GM18508 (cell line): ENCODE data around the gene CNGA4.

Source experiments
- ATAC-seq: cut with Tn5 transposase; IDR thresholded peaks from one replicate; pipeline ENCODE4 v1.9.1; 2021; ENCODE audit warnings: moderate number of reproducible peaks; ENCODE audit not compliant: insufficient read depth, unreplicated experiment

Gene CNGA4, protein sequence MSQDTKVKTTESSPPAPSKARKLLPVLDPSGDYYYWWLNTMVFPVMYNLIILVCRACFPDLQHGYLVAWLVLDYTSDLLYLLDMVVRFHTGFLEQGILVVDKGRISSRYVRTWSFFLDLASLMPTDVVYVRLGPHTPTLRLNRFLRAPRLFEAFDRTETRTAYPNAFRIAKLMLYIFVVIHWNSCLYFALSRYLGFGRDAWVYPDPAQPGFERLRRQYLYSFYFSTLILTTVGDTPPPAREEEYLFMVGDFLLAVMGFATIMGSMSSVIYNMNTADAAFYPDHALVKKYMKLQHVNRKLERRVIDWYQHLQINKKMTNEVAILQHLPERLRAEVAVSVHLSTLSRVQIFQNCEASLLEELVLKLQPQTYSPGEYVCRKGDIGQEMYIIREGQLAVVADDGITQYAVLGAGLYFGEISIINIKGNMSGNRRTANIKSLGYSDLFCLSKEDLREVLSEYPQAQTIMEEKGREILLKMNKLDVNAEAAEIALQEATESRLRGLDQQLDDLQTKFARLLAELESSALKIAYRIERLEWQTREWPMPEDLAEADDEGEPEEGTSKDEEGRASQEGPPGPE

DNA sequence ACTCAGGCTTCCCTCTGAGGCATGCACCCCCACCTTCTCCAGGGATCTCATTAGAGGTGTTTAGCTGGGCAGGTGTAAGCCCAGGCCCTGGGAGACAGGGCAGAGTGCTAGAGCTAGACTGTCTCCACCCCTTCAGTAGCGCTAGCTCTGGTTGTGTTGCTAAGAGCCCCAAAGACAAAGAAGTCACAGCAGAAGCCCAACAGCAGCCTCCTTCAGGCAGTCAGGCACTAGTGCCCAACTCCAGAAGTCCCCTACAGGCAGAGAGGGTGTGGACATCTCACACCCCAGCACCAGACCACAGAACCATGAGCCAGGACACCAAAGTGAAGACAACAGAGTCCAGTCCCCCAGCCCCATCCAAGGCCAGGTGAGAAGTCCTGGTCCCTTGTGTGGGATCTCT, at the start of gene CNGA4:
Gene CNGA4, plus strand, starts transcription at position 188 of the 400 bp plus-strand sequence. Its CDS starts 118 bp downstream, at position 306.
- ATAC-seq, result no peak

DNA sequence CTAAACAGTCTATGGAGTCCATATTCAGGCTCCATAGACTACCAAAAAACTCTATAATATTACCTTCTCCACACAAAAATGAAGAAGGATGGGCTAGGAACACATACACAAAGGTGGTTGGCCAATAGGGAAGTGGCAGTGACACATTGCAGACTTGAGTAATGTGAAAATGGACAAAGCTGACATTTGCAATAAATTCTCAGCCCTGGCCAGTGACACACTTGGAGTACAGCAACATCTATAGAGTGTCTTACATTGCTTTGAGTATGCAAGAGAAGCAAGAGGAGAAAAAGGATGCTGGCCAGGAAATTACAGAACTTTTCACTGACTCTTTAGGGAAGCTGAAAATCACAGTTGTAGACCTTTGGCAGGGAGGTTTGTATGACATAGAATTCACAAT, 47.1 kb upstream of the CNGA4 start:
- ATAC-seq, result no peak

DNA sequence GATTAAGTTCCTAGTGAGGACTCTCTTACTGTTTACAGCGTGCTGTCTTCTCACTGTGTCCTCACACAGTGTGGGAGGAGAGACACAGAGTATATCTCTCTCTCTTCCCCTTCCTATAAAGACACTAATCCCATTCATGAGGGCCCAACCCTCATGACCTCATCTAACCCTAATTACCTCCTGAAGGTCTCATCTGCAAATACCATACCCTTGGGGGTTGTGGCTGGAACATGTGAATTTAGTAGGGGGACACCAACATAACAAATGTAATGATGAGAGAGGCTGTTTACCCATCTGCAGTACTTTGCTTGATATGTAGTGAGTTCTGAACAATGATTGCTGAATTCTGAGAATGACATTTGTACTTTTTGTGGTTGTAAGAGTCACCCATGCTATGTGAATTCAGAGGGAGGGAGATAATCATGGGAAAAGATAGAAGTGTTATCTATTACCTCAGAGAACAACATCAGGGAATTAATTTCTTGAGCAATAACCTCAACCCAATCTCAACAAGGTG, 44.8 kb upstream of the CNGA4 start:
- no peak for ATAC-seq

DNA sequence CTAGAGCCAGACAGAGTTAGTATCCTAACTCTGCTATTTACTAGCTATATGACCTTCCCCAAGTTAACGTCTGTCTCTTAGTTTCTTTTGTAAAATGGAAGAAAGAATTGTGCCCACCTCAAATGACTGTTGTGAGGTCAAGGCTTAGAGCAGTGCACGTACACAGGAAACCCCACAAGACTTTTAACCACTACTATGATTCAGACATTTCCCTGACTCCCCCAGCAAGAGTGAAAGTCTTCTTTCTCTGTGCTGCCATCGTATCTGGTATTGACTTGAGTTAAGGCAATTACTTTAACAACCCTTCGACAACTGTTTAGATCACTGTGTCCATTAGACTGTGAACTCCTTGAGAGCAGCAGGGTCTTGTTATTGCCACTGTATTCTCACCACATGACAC, 42.5 kb upstream of the CNGA4 start:
- ATAC-seq, result no peak

DNA sequence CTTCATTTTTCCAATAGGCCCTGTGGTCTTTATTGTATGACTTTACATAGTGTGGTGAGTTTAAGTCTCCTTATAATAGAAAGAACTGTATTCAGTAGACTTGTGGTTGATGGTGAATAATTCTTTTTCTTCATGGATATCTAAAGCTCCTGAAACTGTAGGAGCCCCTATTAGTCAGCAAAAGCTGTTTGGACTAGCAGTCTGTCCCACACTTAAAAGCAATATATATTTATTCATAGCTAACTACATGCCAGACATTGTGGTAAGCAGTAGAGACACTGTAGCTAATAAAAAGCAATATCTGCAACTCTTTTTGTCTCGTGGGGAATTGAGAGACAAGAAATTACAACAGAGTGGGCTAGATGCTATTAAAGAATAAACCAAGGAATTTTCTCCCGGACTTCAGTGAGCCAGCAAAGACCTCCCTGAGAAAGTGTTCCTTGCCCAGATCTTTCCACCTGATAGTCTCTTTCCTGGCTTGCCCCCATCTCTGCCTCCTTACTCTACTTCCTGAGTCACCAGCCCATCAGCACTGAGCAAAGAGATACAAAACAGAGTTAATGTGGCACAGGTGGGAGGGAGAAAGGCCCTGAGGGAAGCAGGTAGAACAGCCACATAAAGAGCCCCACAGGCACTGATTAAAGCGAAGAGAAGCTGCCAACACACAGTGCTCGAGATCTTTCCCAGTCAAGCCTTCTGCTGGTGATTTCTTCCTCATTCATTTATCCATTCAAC, 41.3 kb upstream of the CNGA4 start:
- ATAC-seq, result no peak

DNA sequence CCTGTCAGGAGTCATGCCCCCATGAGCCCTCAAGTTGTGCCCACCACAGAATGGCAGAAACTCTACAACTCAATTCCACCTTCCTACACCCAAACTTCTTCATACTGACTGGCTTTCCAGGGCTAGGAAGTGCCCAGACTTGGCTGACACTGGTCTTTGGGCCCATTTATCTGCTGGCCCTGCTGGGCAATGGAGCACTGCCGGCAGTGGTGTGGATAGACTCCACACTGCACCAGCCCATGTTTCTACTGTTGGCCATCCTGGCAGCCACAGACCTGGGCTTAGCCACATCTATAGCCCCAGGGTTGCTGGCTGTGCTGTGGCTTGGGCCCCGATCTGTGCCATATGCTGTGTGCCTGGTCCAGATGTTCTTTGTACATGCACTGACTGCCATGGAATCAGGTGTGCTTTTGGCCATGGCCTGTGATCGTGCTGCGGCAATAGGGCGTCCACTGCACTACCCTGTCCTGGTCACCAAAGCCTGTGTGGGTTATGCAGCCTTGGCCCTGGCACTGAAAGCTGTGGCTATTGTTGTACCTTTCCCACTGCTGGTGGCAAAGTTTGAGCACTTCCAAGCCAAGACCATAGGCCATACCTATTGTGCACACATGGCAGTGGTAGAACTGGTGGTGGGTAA, 39.6 kb upstream of the CNGA4 start, which contains the start of gene OR52W1:
Gene OR52W1, plus strand, starts transcription at position 51 of the 637 bp plus-strand sequence. Its CDS starts 0 bp downstream, at position 51.
- ATAC-seq, result no peak

DNA sequence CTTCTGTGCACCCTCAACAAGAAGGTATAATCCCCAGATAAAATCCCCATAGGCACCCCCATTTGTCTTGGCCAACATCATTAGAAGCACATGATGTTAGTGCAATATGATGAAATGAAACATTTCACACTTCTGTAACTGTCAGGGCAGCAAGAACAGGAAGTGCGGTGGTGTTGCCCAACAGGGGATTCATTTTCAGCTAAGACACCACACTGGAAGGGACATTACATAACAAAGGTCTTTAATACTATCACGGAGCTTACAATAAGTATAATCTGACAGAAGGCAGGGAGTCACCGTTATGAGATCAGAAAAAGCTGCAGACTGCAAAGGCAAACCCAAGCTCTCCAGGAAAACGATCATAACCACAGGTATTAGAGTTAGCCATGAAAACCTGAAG, 37.9 kb upstream of the CNGA4 start:
- no peak for ATAC-seq

DNA sequence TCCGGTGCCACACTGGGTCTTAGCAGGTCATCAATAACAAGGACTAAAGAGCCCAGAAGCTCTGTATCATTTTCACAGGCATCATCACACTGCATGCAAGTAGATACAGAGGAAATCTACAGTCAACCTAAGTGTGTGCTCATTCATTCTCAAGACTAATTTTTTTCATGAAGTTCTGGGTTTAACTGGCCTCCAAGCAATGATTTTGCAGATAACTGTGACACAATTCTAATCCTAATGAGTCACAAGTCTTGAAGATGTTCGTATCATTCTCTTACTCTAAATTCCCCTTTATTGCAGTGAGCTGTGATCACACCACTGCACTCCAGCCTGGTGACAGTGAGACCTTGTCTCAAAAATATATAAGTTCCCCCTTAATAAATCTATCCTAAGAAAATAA, 37.4 kb upstream of the CNGA4 start:
- ATAC-seq, result no peak

DNA sequence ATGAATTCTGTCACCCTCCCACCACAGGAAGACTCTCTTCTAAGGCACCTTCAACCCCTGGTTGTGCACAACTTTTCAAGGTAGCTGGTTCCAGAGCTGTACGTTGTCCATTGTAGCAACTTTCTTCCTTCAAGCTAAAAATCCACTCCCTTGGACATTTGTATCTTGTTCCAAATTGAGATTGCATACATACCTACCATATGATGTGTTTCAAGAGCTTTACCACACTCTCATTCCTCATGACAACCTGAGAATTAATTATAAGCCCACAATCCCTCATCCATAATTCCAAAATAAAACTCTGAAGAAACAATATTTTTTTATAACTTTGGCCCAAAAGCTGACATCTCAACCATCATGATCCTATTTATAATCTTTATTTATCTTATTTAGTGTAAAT, 36.8 kb upstream of the CNGA4 start:
- no peak for ATAC-seq

DNA sequence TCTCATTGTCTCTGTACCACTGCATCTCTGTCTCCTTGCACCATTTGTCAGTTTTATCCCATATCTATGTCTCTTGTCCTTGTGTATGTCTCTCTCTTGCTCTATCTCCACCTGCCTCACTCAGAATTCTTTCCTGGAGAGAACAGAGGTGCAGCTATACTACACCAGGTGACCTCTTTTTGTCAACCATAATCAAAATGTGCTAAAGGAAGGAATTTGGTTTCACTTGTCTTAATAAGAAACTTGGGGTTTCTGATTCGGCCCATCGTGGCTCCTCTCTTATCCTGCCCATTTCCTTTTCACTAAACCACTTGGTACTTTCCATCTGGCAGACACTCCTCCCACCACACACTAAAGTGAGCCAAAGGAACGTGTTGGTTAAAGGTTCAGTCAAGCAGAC, 35.6 kb upstream of the CNGA4 start:
- peak; percentile 54 for ATAC-seq

DNA sequence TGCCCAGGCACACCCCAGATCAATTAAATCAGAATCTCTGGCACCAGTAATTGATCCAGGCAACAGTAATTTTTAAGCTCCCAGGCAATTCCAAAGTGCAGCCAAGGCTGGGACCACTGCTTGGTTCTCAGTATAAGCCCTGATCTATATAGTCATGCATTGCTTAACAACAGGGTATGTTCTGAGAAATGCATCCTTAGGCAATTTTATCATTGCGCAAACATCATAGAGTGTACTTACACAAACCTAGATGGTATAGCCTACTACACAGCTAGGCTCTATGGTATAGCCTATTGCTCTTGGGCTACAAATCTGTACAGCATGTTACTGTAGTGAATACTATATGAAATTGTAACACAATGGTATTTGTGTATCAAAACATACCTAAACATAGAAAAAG, 34.2 kb upstream of the CNGA4 start:
- ATAC-seq, result no peak

DNA sequence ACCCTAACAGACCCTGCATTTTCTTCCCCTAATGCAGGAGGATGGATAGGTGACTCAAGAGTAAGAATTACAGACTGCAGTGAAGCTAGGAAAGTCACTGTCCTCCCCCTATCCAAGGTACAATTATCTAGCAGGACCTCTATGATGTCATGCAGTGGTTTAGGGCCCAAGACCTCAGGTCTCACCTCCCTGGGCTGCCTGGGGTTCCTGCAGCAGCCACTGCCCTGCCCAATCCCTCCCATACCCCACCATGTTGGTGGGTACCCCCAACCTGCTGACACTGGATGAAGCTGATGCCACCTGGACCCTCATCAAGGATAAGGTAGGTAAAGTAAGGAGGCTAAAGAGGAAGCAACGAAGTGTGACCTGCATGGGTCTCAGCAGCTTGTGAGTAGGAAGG, 33.5 kb upstream of the CNGA4 start, which contains the start of gene C11orf42:
Gene C11orf42, plus strand, starts transcription at position 192 of the 400 bp plus-strand sequence. Its CDS starts 59 bp downstream, at position 251.
- no peak for ATAC-seq

DNA sequence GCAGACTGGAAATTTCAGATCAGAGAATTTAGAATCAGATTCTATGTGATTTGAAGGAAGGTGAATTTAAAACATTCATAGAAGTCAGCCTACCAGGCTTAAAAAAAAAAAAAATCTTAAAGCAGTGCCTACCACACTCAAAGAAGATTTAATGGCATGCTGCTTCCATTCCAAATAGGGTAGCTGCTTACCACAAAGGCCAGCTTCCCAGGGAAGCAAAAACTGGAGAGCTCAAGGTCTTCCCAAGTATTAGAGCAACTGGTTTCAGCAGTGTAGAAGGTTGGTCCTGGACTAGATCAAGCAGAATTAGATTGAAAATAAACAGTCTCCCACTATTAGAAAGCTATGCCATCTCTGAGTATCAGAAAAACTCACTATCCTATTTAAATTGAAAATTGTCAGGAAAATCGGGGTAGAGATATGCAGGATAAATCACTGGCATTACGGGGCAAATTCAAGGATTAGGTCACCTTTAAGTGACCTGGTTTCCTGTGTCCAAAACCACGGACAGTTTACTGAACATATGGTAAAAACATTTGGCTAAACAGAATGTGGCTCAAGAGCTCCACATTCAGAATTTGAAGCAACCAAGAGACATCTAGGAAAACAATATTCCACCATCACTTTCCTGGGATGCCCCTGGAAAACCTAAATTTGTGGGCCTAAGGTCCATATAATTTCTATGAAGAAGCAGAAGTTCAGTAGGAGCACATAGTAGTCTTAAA, 32.3 kb upstream of the CNGA4 start:
- ATAC-seq, result no peak

DNA sequence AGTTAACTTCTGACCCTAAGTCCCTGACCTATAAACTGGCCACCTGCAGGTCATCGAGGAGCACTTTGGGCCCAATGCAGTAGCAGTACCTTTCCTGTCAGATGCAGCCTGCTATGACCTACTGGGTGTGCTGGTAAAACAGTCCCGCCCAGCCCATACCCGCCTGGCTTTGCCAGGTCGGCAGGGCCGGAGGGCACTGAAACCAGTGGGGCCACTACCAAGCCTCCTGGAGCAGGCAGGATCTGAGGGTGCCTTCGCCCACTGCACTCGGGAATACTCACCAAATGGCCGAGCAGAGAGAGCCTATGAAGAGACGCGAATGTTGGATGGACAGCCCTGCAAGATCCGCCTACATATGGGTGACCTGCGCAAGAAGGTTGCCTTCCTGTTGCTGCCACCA, 29.1 kb upstream of the CNGA4 start:
- no peak for ATAC-seq

DNA sequence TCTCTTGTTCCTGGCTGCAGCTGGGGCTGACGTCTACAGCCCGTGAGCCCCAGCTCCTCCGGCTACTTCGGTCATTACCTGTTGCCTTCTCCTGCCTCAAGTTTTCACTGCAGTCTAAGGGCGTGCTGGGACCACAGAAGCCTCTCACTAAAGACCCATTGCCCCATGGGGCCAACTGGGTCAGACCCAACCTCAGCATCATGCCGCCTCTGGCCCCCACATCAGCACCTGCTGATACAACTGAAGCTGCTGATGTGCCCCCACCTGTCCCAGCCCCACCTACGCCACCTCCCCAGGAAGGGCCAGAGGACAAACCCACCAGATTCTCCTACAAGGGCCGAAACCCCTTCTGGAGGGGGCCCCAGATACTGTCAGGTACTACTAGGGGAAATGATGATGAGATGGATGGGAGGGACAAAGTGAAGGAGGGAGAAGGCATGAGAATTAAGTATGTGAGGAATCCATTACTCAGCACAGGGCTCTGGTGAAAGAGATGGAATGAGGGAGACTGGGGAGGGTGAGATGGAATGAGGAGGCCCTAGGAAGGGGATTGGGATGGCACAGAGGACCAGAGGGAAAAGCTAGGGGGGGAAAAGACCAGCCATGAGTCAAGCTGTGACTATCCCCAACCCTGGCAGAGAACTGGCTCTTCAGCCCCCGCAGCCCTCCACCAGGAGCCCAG, 28.5 kb upstream of the CNGA4 start:
- ATAC-seq, result no peak

DNA sequence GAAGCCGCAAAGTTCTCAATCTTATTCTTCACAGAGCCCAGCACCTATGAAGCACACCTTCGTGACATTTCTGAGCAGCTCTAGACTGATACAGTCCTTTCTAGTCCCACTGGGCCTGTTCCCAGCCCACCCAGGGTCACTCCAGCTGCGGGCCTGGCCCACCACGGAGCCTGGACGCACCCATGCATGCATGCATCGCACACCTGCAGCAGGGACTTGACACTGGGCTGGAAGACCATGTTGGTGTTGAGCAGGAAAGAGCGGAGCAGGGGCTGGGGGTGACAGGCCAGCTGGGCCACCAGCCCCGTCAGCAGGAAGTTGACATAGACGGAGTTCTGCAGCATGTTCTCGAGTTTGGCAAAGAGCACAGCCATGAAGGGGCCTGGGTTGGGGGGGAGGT, 24.4 kb upstream of the CNGA4 start:
- no peak for ATAC-seq

DNA sequence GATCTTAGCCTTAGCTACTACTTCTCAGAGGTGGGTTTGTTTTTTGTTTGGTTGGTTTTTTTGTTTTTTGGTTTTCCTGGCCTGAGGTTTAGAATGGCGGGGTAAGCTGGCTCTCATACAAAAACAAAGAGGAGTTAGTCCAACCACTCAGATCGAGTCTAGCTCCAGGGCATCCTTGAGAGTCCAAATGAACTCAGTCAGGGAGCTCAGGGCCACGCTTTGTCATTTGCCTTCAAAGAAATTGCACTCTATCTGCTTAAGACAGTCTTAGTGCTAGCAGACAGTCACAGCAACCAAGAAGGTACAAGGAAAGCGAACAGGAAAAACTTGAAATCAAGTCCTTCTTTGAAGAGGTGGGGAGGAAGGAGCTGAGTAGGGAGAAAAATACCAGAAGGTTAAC, 22.4 kb upstream of the CNGA4 start:
- no peak for ATAC-seq

DNA sequence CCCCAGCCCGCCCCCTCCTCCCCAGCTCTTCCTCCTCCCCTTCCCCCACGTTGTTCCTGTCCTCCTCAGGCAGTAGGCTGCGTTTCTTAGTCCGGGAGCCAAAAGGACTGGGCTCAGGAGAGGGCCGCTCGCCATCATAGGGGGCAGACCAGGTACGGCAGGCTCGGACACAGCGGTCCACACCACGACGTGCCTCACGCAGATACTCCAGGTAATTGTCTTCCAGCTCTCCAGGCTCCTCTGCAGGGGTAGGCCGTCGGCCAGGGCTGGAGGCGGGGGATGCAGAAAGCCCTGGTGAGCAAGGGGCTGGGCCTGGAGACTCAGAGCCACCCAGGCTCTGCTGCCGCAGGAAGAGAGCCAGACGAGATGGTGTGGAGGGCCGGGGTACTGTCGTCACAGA, 21.2 kb upstream of the CNGA4 start:
- ATAC-seq, result no peak

DNA sequence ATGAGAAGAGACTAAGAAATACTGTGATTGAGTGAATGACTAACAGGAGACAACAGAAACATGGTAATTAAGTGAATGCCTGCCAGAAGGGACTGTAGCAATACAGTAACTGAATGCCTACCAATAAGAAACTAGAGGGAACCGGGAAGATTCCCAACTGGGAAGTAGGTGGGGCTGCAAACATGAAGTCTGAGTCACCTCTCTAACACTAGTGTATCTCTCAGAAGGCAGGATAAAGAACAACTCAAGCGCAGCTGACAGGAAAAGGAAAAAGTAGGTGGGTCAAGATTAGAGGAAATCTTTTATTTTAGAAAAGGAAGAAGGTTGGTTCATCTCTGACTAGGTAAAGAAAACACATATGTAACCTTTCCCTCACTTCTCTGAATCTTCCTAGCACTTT, 19.5 kb upstream of the CNGA4 start:
- ATAC-seq, result no peak
